22Rv1 (cell line): Measurements from ENCODE around the gene SNCAIP.

ENCODE experiments used
- CTCF ChIP-seq: fragments of 450-650 bp; IDR thresholded peaks from 2 replicates; pipeline ENCODE4 v1.5.1; 2017; ENCODE audit warnings: mild to moderate bottlenecking
- ZFX ChIP-seq: fragments of 450-650 bp; IDR thresholded peaks from 2 replicates; pipeline ENCODE4 v1.6.1; 2017; ENCODE audit warnings: antibody characterized with exemption, borderline replicate concordance

DNA sequence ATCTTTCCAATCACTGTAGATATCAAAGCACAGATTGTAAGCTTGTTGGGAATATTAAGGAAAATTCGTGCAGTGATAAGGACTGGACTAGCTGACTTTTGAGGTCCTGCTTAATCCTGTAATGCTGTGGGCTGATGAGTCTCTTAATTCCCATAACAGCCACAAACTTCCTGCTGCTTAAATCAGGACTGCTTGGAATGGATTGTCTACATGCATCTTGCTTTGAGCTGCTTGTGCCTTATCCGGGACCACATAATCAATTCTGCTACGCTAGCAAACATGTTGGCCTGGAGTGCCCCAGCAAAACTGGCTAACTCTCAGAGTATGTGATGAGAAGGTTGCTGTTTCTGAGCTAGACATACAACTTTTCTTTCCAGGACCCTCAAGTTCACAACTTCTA, 79.6 kb downstream of the SNCAIP start:
- TF ChIP-seq CTCF (no peak), ZFX (no peak)
